Effector CD4-positive, alpha-beta T cell (primary cell): ENCODE measurements around the gene ELMOD3.
"Not testable (repeated sequence)": the region's sequence is repeated elsewhere in the genome, so short reads cannot be mapped to it uniquely, and the experiment has no call there.

Experiments
- DNase-seq: peaks from one replicate; pipeline ENCODE4 v3.0.0-alpha.2; 2020

The ELMOD3 gene

DNA sequence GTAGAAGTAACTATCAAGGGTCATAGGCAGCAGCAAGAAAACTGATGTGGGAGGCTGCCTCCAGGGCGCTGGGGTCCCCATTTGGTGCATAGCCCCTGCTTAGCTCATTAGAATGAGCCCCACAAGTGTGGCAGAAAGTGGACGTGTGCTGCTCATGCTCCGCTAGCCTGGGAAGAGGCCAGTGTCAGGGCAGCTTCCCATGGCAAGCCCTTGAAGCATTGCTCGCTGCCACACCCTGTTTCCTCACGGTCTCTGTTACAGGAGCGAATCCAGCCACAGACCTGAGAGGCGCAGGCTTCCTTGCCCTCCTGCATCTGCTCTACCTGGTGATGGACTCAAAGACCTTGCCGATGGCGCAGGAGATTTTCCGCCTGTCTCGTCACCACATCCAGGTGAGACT, 22.5 kb downstream of the ELMOD3 start:
- DNase-seq: no peak

DNA sequence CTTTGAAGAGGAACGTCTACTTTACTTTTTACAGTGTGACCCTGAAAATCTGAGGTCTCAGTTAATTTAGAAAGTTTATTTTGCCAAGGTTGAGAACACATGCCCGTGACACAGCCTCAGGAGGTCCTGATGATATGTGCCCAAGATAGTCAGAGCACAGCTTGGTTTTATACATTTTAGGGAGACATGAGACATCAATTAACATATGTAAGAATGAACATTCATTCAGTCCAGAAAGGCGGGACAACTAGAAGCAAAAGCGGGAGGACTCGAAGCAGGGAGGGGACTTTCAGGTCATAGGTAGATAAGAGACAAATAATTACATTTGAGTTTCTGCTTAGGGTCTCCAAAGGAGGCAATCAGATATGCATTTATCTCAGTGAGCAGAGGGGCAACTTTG, 23.7 kb downstream of the ELMOD3 start:
- DNase-seq: no peak

DNA sequence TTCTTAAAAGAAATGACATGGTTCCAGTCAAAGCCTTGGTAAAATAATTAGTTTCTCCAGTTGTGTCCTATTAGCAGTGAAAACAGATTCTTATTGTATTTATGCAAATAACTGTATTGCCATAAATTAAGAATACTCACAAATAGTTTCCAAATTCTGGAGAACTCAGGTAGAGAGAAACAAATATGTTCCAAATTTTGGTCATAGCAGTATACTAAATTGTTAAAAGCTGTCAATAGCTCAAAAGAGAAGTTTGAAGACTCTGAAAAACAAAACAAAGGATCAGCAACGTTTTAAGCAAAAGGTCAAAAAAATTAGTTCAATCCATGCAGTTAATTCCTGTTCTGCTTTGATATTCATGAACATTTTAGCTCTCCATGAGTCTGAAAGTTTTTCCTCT, 25.5 kb downstream of the ELMOD3 start:
- no peak for DNase-seq

DNA sequence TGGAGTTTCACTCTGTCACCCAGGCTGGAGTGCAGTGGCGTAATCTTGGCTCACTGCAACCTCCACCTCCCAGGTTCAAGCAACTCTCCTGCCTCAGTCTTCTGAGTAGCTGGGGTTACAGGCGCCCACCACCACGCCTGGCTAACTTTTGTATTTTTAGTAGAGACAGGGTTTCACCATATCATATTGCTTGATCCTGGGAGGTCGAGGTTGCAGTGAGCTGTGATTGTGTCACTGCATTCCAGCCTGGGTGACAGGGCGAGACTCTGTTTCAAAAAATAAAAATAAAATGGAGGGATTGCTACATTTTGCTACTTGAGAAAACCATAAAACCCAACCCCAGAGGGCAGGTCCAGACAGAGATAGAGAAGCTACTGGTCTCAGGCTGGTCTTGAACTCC, 28.6 kb downstream of the ELMOD3 start:
- not testable (repeated sequence) for DNase-seq

DNA sequence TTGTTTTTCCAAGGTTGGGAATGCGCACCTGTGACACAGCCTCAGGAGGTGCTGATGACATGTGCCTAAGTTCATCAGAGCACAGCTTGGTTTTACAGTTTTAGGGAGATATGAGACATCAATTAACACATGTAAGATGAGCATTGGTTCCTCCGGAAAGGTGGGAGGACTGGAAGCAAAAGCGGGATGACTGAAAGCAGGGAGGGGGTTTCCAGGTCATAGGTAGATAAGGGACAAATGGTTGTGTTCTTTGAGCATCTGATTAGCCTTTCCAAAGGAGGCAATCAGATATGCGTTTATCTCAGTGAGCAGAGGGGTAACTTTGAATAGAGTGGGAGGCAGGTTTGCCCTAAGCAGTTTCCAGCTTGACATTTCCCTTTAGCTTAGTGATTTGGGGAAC, 29.3 kb downstream of the ELMOD3 start:
- no peak for DNase-seq

DNA sequence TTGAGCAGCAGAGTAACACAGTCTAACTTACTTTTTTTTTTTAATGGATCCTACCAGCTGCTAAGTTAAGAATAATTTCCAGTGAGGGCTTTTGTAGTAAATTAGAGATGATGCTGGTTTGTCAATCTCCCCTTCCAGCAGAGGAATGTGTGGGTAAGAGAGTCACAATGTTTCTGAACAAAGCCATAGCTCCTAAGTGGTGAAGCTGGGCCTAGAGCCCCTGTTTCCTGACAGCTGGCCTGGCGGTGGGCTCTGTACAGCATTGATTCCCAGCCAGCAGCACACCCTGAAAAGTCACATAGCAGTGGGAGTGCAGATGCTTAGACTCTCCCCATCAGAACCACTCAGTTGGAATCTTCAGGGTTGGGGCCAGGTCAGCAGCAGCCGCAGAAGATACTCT, 31.2 kb downstream of the ELMOD3 start:
- no peak for DNase-seq

DNA sequence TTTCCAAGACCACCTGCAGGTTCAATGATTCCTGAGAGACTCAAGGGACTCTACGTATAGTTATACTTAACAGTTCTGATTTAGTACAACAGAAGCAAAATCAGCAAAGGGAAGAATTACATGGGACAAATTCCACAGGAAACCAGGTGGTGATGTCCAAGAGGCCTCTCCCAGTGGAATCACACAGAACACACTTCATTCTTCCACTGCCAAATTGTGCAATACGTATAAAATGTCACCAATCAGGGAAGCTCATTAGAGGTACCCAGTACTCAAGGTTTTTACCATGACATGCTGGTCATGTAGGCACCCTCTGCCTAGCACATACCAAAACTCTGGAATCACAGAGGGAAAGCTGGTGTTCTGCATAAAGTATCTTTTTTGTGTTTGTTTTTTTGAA, 33.2 kb downstream of the ELMOD3 start:
- no peak for DNase-seq

DNA sequence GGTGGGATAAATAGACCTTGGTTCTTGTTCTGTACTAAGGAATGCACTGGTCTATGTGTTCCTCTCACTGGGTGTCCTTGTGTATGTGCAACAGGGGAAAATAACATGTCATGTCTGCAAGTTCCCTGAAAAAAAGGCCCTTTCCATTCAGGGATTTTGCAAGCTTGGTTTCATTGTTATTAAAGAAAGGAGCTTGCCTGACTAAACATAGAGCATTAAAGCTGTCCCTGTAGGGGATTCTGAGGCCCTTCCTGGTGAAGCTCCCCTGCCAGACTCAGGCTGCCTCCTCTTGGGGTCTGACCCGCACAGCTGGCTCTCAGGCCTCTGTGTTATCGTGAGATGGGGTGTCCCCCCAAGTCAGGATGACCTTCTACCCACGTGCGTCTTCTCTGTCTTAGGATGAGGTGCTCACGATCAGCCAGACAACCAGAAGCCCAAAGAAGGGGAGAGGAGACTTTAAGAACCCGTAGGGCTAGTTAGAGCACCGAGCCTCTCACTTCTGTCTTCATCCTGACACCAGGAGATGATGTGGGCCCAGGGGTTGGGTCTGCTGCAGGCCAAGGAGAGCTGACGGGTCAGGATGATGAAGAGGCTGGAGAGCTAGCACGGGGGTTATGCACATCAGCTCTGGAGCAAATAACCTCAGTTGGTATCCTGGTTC, 34.4 kb downstream of the ELMOD3 start:
- DNase-seq: no peak

DNA sequence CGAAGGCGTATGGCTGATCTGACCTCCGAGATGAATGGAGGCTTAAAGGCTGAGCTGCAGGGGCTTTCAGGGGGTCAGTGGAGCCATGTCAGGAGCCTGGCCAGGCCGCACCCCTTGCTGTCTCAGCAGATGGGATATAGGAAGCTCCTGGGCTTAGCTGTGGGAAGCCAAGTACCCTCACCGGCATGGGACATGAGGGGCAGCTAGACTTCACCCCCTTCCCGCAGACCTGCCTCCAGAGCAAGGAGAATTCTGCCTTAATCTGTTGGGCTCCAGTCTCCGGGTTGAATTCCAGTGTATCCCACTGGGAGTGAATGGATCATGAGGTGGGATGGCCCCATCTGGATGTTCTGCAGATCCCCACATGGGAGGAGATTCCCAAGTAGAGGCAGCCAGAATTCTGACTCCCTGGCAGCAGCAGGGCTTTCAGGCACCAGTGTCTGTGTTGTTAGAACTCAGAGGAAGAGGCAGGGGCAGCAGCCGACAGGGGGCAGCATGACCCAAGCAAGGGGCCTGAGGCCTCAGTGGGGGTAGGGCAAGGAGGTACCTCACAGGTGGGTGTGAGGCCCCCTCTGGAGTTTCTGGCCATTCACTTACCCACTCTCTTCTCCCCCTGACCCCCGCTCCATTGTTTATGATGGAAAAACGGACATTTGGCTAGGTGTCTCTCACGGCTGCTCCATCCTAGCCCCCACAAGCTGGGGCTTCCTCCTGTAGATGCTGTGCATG, 36.5 kb downstream of the ELMOD3 start:
- peak; percentile 60 for DNase-seq

DNA sequence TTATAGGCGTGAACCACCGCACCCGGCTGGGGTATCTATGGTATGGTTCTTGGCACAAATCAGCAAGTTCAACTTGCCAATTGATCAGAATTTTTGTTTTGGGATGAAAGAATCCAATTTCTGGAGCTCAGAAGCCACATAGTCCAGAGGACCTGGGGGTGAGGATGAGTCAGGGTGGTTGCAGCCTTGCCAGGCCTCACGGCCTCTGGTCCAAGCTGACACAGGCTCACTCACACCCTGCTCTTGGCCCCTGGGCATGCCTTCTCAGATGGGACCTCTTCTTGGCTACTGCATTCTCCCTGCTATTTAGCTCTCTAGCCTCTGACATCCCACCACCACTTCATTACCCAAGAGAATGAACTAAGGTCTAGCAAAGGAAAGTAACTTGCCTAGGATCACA, 39.3 kb downstream of the ELMOD3 start:
- DNase-seq: no peak

DNA sequence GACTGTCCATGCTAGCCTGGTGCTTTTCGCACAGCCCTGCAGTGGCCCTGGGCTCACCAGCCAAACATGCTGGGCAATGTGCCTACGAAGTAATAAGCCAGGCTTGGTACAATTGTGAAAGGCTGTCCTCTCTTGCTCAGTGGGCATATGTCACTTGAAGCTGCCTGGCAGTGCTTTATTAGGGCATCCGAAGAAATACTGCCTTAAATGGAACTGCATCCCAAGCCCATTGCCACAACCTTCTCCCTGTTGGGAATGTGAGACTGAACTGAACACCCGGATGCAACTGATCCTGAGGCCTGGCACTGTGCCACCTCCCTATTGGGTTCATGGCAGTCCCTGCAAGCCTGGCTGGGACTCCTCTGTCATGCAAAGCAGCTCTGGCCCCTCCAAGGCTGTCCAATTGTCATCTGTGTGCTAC, 39.7 kb downstream of the ELMOD3 start:
- DNase-seq: no peak

DNA sequence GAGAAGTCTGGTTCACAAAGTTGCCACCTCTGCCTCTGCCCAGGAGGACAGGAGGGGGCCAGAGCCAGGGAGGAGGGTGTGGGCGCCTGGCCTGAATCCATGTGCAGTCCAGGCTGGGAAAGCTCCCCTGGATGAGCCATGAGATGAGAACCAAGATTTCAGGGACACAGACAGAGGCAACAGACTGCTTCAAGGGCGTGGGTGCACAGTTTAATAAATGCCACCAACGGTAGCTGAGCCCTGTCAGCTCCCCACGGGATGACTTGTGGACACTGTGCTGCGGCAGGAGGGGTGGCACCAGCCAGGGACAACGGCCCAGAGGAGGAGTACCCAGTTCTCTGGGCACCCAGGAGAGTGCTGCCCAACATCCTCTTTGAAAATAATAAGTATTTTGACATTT, 40.4 kb downstream of the ELMOD3 start:
- DNase-seq: no peak

DNA sequence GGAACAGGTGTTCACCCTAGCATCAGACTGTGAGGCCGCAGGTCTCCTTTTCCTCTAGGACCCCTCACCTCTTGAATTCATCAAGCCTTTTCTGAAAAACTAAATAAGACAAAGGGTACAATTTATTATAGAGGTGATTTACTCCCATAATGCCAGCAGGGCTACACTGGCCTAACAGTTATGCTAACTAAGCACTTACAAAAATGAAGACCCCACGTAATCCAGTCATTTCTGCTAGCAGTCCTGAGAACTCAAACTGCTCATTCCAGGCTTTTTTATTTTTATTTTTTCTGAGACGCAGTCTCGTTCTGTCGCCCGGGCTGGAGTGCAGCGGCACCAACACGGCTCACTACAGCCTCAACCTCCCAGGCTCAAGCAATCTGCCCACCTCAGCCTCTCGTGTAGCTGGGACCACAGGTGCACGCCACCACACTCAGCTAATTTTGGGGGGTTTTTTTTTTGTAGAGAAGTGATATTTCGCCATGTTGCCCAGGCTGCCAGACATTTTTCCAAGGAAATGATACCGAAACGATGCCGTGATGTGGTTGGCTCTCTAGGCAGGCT, 41.4 kb downstream of the ELMOD3 start:
- no peak for DNase-seq

DNA sequence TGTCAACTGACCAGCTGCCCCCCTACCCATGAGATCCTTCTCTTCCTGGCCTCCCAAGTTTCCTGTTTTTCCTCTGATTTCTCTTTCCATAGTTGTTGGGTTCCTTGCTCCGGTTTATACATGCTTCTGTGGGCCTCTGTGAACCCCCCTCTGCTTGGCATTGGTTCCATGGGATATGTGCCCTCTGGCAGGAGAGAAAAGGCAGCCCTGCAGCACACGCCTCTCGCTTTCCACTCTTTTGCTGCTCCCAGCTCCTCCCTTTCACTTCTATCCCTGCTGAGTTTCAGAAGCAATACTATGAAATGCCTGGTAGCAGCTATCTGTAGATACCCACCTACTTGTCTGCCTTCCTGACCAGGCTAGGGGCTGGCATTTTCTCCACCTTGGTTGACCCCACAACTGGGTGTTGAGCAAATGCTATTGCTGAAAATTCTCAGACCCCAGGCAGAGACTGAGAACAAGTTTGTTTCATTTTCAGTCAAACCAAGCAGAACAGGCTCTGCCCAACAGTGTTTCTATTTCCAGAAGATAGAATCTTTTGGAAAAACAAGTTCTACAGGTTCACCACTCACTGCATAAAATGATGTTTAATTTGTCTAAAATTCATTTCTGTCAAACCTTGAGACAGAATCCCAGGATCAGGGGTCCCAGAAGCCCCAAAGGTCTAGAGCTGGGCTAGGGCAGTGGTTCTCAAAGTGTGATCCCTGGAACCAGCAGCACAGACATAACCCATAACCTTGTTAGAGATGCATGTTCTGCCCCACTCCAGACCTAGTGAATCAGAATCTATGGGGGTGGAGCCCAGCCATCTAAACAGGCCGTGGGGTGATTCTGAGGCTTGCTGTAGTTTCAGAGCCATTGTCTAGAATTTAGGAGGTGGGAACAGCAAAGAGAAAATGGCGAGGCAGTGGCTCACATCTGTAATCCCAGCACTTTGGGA, 42.2 kb downstream of the ELMOD3 start:
- no peak for DNase-seq

DNA sequence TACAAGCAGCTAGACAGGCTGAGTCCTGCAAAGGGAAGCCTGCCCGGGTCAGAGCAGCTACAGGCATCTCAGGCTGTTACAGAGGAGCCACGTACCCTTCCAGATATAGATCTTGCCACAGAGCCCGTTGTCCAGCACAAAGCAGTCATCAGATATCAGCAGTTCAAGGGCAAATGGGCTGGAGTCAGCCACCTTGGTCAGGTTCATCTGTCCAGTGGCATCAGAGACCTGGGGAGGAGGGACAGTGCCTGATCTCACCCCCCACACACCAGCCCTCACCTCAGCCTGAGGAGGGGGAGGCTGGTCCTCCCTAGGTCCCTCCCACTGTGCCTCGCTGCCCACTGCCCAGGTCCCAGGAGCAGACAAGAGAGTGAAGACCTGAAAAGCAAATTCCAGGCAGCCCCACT, 43.4 kb downstream of the ELMOD3 start:
- DNase-seq: no peak

DNA sequence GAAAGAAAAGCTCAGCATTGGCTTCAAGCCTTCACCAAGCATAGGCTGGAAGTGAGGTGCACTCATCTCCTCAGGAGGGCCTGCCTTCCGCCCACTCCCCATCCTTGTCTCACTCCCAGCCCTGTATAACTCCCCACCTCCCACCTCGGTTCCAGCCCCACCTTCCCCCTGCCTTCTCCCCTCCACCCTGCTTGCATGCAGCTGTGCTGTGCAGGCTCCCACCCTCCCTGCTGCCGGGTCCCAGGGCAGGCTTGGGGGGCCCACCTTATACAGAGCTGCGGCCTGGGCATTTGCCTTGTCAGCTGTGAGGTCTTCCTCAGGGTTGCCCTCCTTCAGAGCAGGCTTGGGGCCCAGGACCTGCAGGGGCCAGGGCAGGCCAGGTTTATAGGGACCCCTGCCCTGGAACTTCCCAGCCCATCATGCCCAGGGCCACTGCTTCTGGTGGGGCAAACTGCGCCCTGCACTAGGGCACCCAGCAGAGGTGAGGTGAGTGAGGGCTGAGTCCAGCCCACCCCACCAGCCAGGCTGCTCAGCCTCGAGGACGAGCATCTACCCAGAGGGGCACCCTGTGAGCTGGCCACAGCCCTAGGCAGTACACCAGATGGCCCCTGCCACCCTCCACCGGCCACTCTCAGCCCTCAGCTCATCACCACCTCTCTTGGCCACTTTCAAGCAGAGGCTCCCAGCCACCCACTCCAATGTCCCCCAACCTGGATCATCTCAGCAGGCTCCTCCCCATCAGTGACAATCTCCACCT, 44.0 kb downstream of the ELMOD3 start:
- no peak for DNase-seq

DNA sequence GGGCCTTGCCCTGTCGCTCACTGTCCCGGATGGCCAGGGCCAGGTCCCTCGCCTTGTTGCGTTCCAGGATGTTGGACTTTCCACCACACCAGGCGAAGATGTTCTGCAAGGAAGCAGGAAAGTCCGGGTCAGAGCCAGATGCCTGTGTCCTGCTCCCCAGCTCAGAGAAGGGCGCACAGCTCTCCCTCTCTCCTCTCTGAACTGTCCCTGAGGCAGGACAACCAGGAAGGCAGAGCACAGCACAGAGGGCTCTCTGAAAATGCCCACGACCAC, 44.5 kb downstream of the ELMOD3 start:
- DNase-seq: no peak

DNA sequence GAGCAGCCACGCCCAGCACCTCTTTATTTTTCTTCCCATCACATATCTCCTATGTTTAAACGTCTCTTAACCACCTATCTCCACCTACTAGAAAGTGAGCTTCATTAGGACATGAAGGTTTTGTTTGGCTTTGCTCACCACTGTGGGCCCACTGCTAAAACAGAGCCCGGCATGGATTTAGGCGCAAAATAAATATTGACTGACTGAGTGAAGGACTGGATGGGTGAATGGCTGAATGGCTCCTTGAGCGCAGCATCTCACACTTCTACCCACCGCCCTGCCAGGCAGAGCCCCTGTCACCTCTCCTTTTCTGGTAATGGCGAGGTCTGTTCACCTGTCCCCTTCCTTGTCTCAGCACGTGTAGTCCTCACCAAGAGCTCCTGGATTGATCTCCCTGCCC, 45.5 kb downstream of the ELMOD3 start:
- no peak for DNase-seq

DNA sequence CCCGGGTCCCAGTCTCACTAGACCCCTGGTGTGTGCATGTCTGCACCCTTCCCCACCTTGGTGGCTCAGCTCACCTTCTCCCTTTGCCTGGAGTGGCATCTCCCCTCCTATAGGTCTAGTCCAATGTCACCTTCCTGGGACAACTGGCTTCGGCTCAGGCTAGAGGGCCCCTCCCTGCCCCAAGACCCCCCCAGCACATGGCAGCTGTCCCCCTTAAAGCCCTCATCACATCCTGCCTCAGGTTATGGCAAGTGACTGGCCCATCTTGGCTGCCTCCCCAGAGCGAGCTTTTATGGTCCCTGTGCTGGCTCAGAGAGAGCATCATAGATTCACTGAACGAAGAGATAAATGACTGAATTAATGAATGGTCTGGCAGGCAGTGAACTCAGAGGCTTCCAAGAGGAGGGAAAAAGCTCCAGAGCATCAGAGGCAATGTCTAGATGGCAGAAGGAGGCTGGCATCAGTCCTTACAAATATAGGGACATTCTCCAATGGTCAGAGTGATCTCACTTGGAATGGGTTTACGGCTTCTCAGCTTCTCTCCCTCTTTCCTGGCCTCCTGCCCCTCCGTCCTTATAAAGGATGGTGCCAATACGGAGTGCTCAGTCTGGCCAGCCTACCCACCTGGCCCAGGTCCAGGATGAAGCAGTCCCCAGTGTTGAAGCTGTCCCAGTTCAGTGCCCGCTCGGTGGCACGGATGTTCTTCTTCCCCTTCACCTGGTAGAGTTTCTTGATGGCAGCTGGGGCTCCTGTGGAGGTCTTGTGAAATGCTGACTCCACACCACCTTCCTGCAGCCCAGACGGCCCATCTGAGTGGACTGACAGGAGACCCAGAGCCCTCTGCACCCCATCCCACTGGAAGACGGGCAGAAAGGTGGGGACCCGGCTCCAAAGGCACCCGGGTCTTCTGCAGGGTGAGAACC, 46.2 kb downstream of the ELMOD3 start:
- no peak for DNase-seq

DNA sequence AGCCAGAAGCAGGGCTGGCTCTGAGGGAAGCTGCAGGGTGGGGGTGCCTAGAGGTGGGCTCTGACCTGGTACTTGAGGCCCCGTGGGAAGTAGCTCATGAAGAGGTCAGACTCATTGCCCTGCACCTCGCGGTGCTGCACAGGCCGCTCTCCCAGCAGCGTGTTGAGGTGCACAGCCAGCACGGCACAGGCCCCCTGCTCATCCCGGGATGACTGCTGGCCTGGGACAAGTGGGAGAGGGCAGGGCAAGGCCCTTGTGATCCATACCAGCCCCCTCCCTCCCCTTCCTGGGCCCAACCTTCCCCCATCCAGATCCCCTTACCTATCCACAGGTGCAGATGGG, 46.9 kb downstream of the ELMOD3 start:
- no peak for DNase-seq

DNA sequence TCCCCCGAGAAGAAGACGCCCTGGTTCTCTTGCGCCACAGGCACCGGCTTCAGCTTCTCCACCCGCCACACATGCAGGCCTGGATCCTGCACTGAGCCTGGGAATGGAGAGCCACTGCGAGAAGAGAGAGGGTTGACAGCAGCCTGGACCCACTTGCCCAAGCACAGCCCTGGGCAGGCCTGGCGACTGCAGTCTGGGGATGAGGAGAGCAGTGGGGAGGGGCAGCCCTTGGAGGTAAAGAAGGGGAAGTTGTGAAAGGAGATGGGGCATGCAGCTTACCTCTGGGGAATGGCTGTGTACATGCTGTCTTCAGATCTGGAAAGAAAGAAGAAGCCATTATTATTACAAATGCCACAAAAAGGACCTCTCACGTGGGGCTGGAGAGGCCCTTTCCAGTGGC, 47.3 kb downstream of the ELMOD3 start:
- no peak for DNase-seq
